Measurements from ENCODE around the gene PERM1.
"Not testable (repeated sequence)": the region's sequence is repeated elsewhere in the genome, so short reads cannot be mapped to it uniquely, and the experiment has no call there.

Gene PERM1, protein sequence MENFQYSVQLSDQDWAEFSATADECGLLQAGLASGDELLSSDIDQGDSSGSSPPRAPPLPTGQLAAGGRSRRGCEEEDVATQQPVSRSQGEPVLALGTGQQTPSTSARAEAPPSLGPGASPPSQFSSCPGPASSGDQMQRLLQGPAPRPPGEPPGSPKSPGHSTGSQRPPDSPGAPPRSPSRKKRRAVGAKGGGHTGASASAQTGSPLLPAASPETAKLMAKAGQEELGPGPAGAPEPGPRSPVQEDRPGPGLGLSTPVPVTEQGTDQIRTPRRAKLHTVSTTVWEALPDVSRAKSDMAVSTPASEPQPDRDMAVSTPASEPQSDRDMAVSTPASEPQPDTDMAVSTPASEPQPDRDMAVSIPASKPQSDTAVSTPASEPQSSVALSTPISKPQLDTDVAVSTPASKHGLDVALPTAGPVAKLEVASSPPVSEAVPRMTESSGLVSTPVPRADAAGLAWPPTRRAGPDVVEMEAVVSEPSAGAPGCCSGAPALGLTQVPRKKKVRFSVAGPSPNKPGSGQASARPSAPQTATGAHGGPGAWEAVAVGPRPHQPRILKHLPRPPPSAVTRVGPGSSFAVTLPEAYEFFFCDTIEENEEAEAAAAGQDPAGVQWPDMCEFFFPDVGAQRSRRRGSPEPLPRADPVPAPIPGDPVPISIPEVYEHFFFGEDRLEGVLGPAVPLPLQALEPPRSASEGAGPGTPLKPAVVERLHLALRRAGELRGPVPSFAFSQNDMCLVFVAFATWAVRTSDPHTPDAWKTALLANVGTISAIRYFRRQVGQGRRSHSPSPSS

DNA sequence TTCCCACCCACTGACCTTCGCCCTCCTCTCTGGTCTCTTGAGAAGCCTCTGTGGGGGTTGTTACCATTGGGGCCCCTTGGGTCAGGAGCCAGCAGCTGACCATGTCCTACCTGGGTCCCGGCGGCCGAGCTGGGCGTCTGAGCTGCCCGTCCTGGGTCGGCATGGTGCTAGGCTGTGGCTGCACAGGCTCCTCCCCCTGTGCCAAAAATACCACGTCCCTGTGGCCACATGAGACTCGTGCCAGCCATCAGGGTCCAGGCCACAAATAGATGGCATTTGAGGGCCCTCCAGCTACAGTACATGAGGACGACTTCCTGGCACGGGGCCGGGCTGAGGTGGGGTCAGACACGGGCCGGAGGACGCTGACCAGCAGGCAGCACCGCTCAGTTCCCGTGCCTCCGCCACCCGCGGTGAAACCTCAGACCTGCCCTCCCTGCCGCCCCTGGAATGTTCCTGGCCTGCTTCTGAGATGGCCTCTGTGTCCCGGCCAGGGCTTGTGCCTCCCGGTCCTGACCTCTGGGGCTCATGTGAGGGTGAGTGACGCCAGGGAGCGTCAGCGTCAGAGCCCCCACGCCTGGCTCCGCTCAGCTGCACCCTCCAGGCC, at the start of gene PERM1:
Gene PERM1 (minus strand): TSS at position 139 of the 604 bp plus-strand sequence. CDS start 1,064 bp downstream, outside the sequence.
- DNase-seq (ENCODE audit: extremely low spot score) = no peak
- ChIA-PET CTCF (interaction anchor here (1.0 to 5.8 kb wide), 17 partner anchors 10 to 309 kb away, joined by 3 to 54 read pairs (median 7); partner anchors contain the start of genes AGRN, ISG15 and PLEKHN1), POLR2A (no interaction called here)
- TF ChIP-seq, protein P1, sequence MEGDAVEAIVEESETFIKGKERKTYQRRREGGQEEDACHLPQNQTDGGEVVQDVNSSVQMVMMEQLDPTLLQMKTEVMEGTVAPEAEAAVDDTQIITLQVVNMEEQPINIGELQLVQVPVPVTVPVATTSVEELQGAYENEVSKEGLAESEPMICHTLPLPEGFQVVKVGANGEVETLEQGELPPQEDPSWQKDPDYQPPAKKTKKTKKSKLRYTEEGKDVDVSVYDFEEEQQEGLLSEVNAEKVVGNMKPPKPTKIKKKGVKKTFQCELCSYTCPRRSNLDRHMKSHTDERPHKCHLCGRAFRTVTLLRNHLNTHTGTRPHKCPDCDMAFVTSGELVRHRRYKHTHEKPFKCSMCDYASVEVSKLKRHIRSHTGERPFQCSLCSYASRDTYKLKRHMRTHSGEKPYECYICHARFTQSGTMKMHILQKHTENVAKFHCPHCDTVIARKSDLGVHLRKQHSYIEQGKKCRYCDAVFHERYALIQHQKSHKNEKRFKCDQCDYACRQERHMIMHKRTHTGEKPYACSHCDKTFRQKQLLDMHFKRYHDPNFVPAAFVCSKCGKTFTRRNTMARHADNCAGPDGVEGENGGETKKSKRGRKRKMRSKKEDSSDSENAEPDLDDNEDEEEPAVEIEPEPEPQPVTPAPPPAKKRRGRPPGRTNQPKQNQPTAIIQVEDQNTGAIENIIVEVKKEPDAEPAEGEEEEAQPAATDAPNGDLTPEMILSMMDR (IDR thresholded peaks at IDR 0.05; ENCODE audit: control extremely low read depth, extremely low read depth, low read depth, missing control alignments) = no peak

DNA sequence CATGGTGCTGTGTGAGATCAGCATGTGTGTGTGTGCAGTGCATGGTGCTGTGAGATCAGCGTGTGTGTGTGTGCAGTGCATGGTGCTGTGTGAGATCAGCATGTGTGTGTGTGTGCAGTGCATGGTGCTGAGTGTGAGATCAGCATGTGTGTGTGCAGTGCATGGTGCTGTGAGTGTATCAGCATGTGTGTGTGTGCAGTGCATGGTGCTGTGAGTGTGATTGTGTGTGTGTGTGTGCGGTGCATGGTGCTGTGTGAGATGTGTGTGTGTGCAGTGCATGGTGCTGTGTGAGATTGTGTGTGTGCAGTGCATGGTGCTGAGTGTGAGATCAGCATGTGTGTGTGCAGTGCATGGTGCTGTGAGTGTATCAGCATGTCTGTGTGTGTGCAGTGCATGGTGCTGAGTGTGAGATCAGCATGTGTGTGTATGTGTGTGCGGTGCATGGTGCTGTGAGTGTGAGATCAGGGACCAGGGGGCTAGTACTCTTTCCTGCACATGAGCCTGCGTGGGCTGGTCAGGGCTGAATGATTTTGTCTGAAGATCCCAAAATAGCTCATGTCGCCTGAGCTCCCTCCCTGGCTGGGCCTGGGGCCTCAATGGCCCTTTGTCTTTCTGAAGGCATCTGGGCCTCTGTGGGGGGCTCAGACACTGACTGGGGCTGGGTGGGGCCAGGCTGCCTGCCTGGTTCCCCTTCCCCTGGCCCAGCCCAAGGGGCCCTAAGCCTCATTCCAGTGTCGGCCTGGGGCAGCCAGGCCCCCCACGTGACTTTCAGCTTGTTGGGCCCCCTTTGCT, 49.2 kb upstream of the PERM1 start:
- CTCF ChIA-PET = interaction anchor here (0.6 to 4.0 kb wide), 13 partner anchors 9 to 261 kb away, joined by 3 to 43 read pairs (median 9); partner anchors contain the start of genes AGRN, C1orf159 and ISG15
- POLR2A ChIA-PET = not testable (repeated sequence)
- peak; percentile 52 for DNase-seq (ENCODE audit: extremely low spot score)

DNA sequence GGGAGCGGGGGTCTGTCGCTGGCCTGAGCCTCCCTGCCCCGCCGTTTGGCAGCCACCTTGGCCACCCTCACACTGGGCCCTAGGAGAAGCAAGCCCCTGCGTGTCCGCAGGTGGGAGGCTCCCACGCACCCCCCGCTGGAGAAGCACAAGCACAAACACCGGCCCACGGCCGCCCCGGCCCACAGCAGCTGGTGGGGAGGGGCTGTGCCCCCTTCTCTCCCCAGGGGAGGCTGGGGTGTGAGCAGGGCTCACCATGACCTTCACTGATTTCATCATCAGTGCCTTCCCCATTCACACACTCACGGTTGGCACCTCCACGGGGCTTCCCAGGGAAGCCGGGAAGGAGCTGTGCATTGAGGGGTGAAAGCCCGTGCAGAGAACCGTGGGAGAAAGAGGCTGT, 45.9 kb upstream of the PERM1 start:
- TF ChIP-seq, protein P1 (IDR thresholded peaks at IDR 0.05; ENCODE audit: control extremely low read depth, extremely low read depth, low read depth, missing control alignments) = no peak
- ChIA-PET CTCF (no interaction called here), POLR2A (no interaction called here)
- DNase-seq (ENCODE audit: extremely low spot score) = no peak

DNA sequence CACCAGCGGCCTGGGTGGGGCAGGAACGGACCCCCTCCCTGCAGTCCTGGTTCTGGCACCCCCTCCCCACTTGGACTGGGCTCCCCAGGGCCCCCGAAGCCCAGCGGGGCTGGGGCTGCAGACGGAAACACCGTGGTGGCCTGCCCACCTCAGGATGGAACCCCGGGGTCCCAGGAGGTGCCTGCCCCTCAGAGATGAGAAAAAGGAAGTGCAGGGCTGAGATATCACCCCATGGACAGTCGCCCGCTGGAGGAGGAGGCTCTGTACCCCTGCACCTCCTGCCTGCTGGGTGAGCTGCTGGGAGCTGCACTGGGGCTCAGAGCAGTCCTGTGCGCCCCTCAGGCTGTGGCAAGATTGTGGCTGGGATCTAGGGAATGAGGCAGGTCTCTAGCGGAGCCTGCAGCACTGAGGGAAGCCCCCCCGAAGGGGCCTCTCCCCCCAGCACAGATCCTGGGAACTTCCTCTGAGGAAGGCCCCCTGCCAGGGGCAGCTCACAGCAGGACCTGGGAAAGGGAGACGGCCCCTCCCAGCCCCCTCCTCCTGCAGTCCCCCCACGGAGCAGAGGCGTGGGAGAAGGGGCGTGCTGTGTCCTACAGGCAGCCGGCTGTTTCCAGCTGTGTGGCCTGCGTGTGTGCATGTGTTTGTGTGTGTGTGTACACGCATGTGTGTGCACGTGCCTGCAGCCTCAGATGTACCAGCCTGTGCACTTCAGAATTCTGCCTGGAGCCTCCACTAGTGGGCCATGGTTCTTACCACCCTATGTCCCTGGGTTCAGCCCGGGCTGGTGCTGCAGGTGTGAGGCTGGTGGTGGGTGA, 44.9 kb upstream of the PERM1 start:
- CTCF ChIA-PET = interaction anchor here (0.8 kb wide), 1 partner anchor 24 kb away, joined by 3 read pairs; no protein-coding TSS in a partner anchor
- DNase-seq (ENCODE audit: extremely low spot score) = no peak
- TF ChIP-seq, protein P1 (IDR thresholded peaks at IDR 0.05; ENCODE audit: control extremely low read depth, extremely low read depth, low read depth, missing control alignments) = no peak
- POLR2A ChIA-PET = no interaction called here

DNA sequence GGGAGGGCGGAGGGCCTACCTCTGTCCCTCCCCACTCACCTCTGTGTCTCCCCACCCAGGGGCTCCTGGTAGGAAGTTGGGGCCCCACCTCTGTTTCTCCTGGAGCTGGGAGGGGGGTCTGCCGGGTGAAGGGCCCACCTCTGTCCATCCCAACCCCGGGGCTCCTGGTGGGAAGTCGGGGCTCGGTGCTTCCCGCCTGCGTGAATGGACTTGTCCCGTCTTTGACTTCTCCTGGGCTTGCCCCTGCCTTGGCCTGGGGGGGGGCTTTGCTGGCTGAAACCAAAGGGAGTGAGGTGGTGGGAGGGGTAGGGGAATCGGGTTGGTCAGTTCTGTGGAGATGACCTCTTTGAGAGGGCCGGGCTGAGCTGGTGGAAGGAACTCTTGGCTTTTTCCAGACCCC, 43.8 kb upstream of the PERM1 start:
- TF ChIP-seq, protein P1 (IDR thresholded peaks at IDR 0.05; ENCODE audit: control extremely low read depth, extremely low read depth, low read depth, missing control alignments) = no peak
- POLR2A ChIA-PET = no interaction called here
- CTCF ChIA-PET = interaction anchor here (1.2 kb wide), 1 partner anchor 38 kb away, joined by 3 read pairs; no protein-coding TSS in a partner anchor
- DNase-seq (ENCODE audit: extremely low spot score) = no peak
